Colon (tissue), 2 donors: ENCODE results near the gene PARP6.

Experiments
- FAIRE-seq: peaks from 2 replicates; lab custom pipeline; 2012; peaks lifted over from hg19 to GRCh38; lab: Jason Lieb, UNC
- donor health status: control.
- donor health status: control.

PARP6 gene

DNA sequence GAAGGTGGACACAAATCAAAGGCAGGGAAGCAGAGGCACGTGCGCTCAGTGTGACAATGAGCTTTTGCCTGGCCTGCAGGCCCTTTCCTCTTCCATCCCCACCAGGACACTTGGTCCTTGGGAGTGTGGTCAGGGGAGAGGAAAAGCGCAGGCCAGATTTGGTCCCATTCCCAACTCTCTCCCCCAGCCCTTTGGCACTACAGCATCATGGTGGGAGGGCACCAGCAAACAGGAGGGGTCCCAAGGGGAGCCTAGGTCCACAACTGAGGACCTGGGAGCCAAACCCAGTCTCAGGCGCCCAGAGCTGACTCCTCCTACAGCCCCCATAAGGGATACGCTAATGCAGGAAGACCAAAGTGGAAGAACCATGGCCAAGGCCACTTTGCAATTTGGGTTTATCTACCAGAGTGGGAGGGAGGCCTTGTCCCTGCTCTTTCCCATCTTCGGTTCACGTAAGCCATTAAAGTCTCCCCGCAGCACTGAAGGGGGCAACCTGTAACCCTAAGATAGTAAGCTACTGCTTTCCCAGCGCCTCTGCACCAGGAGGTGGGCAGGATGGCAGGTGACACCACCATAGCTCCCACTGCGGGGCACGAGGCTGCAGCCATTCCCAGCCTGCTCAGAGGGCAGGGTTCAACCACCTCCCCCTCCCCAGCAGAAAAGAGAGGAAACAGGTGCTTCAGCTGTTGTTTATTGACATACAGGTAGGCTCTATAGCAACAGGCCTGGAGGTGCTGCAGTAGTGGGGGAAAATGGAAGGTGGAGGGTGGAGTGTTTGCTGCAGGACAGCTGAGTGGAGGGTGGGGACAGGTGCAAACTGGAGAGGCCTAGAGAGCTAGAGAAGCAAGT, 73.8 kb downstream of the PARP6 start:
- no peak for FAIRE-seq

DNA sequence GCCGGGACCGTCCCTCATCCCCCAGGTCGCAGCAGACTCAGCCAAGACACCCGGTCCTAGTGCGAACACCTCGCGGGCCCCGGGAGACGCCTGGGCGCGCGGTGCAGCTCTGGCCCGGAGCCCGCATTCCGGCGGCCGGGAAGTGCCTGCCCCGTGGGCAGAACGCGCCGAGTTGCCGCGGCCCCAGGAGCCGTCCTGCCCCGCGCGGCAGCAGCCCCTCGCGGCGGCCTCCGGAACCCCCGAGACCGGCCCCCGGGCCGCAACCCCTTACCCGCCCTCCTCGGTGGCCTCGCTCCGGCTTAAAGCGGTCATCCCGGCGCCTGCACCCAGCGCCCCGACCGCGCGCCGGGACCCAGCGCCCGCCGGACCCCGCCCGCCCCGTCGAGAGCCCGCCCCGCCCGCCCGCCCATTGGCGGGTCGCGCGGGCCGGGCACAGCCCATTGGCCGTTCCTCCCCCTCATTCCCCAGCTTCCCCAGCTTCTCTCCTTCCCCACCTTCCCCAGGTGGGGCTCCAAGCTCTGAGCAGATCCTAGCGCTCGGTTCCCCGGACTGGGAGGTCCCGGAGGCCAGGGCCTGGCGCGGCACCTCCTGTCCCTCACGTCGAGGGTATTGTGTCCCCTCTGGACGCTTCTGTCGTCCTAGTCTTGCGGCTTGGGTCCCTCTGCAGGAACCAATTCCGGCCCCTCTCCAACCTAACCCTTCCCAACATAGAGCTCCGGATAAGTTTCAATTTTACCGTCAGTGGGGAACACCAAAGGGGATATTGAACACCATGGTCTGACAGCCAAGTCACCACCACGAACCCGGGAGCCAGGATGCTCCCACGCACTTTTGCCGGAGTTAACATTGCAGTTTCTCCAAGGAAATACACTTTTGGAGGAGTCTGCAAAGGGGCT, 74.6 kb downstream of the PARP6 start, which contains the start of gene GRAMD2A:
Gene GRAMD2A, minus strand, starts transcription at position 328 of the 896 bp plus-strand sequence.
- no peak for FAIRE-seq

DNA sequence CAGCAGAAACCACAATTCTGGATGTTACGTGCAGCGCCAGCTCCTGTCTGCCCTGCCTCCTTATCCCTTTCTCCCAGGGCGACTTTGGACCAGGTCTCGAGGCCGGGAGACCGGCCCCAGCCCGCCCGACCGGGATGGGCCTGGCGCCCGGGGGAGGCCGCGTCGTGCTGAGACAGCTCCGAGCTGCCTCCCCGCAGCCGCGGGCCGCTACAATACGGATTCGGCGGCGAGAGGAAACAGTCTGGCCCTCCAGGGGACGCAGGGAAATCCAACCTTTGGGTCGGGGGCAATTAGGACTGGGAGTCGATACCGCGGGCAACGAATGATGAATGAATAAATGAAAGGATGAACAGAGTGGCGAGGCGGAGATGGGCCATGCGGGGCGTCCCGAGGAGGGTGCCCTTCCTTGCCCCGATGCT, 75.3 kb downstream of the PARP6 start:
- no peak for FAIRE-seq

DNA sequence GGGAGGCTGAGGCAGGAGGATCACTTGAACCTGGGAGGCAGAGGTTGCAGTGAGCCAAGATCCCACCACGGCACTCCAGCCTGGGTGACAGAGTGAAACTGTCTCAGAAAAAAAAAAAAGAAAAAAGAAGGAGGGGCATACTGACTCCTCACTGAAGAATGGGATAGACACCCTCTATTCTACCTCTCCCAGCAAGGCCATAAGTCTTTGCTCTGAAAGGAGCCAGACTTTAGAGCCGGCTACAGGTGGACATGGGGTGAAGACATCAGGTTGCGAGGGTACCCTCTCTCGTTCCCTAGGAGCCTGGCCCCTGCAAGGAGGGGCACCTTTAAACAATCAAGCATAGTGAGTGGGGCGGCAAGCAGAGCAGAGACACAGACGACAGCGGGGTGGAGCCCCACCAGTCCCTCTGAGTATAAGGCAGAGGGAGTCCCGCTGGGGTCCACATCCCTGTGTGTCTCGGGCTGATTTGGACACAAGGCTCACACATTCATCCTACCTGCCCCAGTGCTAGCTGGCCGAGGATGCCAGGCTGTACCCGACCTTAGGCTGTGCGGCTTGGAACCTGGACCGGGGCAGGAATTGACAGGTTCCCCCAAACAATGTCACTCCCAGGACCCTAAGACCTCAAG, 75.8 kb downstream of the PARP6 start:
- no peak for FAIRE-seq

DNA sequence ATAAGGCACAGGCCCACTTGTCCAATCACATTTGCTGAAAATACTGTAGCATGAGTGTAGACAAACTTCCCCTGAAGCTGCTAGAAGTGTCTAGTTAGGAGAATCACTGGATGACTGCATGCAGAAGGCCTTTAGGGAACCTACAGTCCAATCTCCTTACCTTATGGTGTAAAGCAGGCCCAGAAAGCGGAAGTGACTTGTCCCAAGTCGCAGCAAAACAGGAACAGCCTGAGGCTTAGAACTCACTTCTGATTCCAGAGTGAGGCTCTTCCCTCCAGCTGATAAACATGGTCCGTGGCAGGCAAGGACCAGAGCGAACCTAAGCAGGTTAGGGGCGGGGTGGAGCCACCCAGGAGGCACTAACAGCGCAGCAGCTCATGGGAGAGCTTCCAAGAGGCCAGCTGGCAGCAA, 77.2 kb downstream of the PARP6 start:
- no peak for FAIRE-seq

DNA sequence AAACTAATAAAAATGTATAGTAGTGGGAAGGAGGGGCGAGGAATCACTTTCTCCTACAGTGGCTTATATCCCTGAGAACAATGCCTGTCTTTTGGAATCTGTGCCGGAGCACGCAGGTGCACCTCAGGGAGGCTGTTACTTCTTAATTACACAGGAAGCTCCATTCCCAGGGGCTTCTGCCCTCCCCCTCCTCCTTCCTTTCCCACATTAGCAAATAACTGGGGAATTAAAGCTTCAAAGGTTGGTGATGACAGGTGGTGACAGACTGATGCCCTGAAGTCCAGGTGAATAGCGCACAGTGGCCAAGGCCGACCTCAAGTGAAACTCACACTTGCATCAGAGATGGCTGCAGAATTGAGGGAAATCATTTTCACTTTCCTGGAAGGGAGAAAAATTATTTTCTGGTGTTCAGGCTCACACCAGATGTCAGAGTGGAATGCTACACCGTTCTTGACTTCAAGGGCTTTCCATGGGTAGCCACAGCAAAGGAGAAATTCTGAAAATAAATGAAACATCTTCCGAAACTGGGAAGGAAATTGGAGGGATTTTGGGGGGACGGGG, 78.4 kb downstream of the PARP6 start:
- FAIRE-seq: no peak

DNA sequence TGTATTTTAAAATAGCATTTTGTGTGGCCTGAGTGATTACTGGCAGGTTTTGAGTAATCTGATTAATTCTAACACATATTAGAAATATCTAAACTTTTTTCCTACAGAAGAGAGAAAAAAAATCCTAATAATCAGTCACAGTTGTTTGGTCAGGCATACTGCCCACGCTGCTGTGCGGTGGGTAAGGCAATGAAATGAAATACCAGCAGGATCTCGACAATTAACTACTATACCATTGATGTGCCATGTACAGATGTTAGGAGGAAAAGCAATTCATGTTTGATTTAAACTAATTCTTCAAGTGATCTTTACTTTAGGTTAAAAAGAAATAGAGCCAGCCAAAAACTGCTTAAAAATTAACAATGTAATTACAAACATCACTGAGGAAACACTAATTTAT, 79.9 kb downstream of the PARP6 start:
- FAIRE-seq: no peak
